CD14-positive monocyte (primary cell): Measurements from ENCODE around the gene RCAN2. TPM values are rescaled to one million over a fixed set of nuclear protein-coding genes. Genes with fewer than 3 reads are reported as not detected.

Source experiments
- DNase-seq, 3 donors: peaks; one replicate each; pipeline ENCODE4 v3.0.0-alpha.2; 2011 to 2022
- H2AFZ ChIP-seq: 2 replicates; pipeline ENCODE4 v1.6.0; 2012; ENCODE audit warnings: mild to moderate bottlenecking, low read depth, low read length, inconsistent platforms; ENCODE audit not compliant: insufficient read depth, poor library complexity, severe bottlenecking
- H3K27ac ChIP-seq, 2 donors: 1 replicate in 1 of 2; 2 replicates in 1 of 2; pipeline ENCODE4 v1.5.1; 2012 to 2013; ENCODE audit warnings: low read length in 2 of 2, control low read depth in 1 of 2, inconsistent platforms in 1 of 2, low read depth in 1 of 2, mild to moderate bottlenecking in 1 of 2
- H3K27me3 ChIP-seq, 2 donors: one replicate each; pipeline versions ENCODE4 v1.6.0 to v1.6.1; 2011 to 2013; ENCODE audit warnings: low read length in 2 of 2; ENCODE audit not compliant: control insufficient read depth in 2 of 2, insufficient read depth in 2 of 2
- H3K36me3 ChIP-seq, 2 donors: replicated peaks in 1 of 2; 1 replicate in 1 of 2; 2 replicates in 1 of 2; pipeline versions ENCODE4 v1.5.1 to v1.6.1; 2012 to 2013; ENCODE audit warnings: low read length in 2 of 2, control low read depth in 1 of 2, inconsistent platforms in 1 of 2, mild to moderate bottlenecking in 1 of 2; ENCODE audit not compliant: insufficient read depth in 2 of 2, control insufficient read depth in 1 of 2
- H3K4me1 ChIP-seq, 2 donors: 1 replicate in 1 of 2; 2 replicates in 1 of 2; pipeline versions ENCODE4 v1.5.1 to v1.6.1; 2012 to 2013; ENCODE audit warnings: low read length in 2 of 2, control low read depth in 1 of 2, inconsistent platforms in 1 of 2, mild to moderate bottlenecking in 1 of 2, moderate library complexity in 1 of 2; ENCODE audit not compliant: insufficient read depth in 2 of 2, control insufficient read depth in 1 of 2
- H3K4me2 ChIP-seq: replicated peaks from 2 replicates; pipeline ENCODE3; 2012; ENCODE audit warnings: low read length, moderate library complexity, mild to moderate bottlenecking; ENCODE audit not compliant: poor library complexity, severe bottlenecking; ENCODE audit errors: extremely low read depth
- H3K4me3 ChIP-seq, 3 experiments: fragments of 200-600 bp in 1 of 3; sonication (generic) in 1 of 3; replicated peaks in 1 of 3; 1 replicate in 2 of 3; 2 replicates in 1 of 3; pipeline ENCODE4 v1.5.1; 2011 to 2013; ENCODE audit warnings: low read length in 3 of 3, mild to moderate bottlenecking in 3 of 3, control low read depth in 2 of 3, low read depth in 2 of 3, inconsistent platforms in 1 of 3, moderate library complexity in 1 of 3
- H3K79me2 ChIP-seq: 2 replicates; pipeline ENCODE4 v1.6.0; 2012; ENCODE audit warnings: mild to moderate bottlenecking, control low read depth, inconsistent platforms, low read length, moderate library complexity; ENCODE audit not compliant: insufficient read depth
- H3K9ac ChIP-seq: 2 replicates; pipeline ENCODE4 v1.6.0; 2017; ENCODE audit warnings: low read length, mild to moderate bottlenecking; ENCODE audit not compliant: insufficient read depth, poor library complexity, severe bottlenecking
- H3K9me3 ChIP-seq, 2 donors: replicated peaks in 1 of 2; 1 replicate in 1 of 2; 2 replicates in 1 of 2; pipeline versions ENCODE4 v1.5.1 to v1.6.1; 2012 to 2013; ENCODE audit warnings: low read length in 2 of 2, control low read depth in 1 of 2; ENCODE audit not compliant: control insufficient read depth in 1 of 2, insufficient read depth in 1 of 2
- H4K20me1 ChIP-seq: 2 replicates; pipeline ENCODE4 v1.6.0; 2012; ENCODE audit warnings: mild to moderate bottlenecking, low read length, control low read depth, moderate library complexity; ENCODE audit not compliant: insufficient read depth
- H3K27ac Mint-ChIP-seq, 7 donors: one replicate each; pipeline ENCODE4 v1.8.0; 2020; ENCODE audit warnings: mild to moderate bottlenecking in 7 of 7, mixed read lengths in 7 of 7, moderate library complexity in 6 of 7, inconsistent platforms in 2 of 7
- H3K27me3 Mint-ChIP-seq, 3 donors: one replicate each; pipeline ENCODE4 v1.8.0; 2021 to 2022; ENCODE audit warnings: low read depth in 3 of 3, mild to moderate bottlenecking in 3 of 3, mixed read lengths in 3 of 3, moderate library complexity in 3 of 3, inconsistent platforms in 1 of 3
- H3K36me3 Mint-ChIP-seq, 2 donors: one replicate each; pipeline ENCODE4 v1.8.0; 2020; ENCODE audit warnings: mixed read lengths in 2 of 2, inconsistent platforms in 1 of 2, mild to moderate bottlenecking in 1 of 2
- H3K4me1 Mint-ChIP-seq: one replicate; pipeline ENCODE4 v1.8.0; 2020; ENCODE audit warnings: mild to moderate bottlenecking, mixed read lengths
- H3K4me3 Mint-ChIP-seq, 2 donors: one replicate each; pipeline ENCODE4 v1.8.0; 2020; ENCODE audit warnings: mild to moderate bottlenecking in 2 of 2, mixed read lengths in 2 of 2, moderate library complexity in 1 of 2
- H3K9me3 Mint-ChIP-seq, 7 donors: one replicate each; pipeline ENCODE4 v1.8.0; 2020 to 2022; ENCODE audit warnings: mixed read lengths in 7 of 7, mild to moderate bottlenecking in 6 of 7, moderate library complexity in 6 of 7, inconsistent platforms in 2 of 7
- CTCF ChIP-seq: fragments of 200-600 bp; IDR thresholded peaks from one replicate; pipeline ENCODE4 v1.8.0; 2022; ENCODE audit warnings: antibody characterized with exemption, mild to moderate bottlenecking
- WGBS: methylation state at CpG from one replicate; pipeline ENCODE4 v1.1.5; 2013; ENCODE audit warnings: missing lambda C conversion rate; ENCODE audit not compliant: insufficient coverage; 5-methylcytosine and 5-hydroxymethylcytosine counted together
- intact Hi-C, 2 donors: fragments of 100-400 bp; cut with micrococcal nuclease; formaldehyde crosslinking; loops; one replicate each; pipeline versions ENCODE4 v1.15.0 to v1.15.1; 2023
- polyA plus RNA-seq, 3 donors: library from polyadenylated mRNA; depleted of rRNA in 1 of 3; unstranded in 2 of 3; stranded (reverse) in 1 of 3; fragments of 300-500 nt in 2 of 3; fragments of >200 nt in 1 of 3; fragmentation: Illumina TruSeq in 2 of 3; gene quantifications; 1 replicate in 2 of 3; 2 replicates in 1 of 3; pipeline ENCODE4 v1.2.3, GENCODE V29; 2012 to 2021

The RCAN2 gene
- polyA plus RNA-seq, 3 donors, result not detected

GRCh38 chr6:46302816-46303215 lies 188.4 kb downstream of the RCAN2 start:
- no peak overlapping the region for H3K4me2 ChIP-seq
- H3K9ac ChIP-seq, result no peak overlapping the region
- H4K20me1 ChIP-seq, result no peaks in the 10 kb centered on the region
- H3K4me1 ChIP-seq, result no peaks in the 10 kb centered on the region
- Mint-ChIP-seq H3K4me3 (no peak overlapping the region), H3K4me1 (no peaks in the 10 kb centered on the region), H3K27ac (no peak overlapping the region), H3K9me3 (peaks cover 0 to 6% (median 3%) of the 10 kb centered on the region in 7 donors), H3K36me3 (no peaks in the 10 kb centered on the region), H3K27me3 (peaks cover 0 to 7% (median 4%) of the 10 kb centered on the region in 3 donors)
- no peaks in the 10 kb centered on the region for H3K79me2 ChIP-seq
- no peaks in the 10 kb centered on the region for H3K27me3 ChIP-seq
- H3K27ac ChIP-seq, result no peak overlapping the region
- H3K9me3 ChIP-seq, result no peaks in the 10 kb centered on the region
- WGBS, result no CpG with 5 or more reads among the region's 1 CpG
- intact Hi-C loops, result no loop called here
- no peak overlapping the region for H2AFZ ChIP-seq
- H3K36me3 ChIP-seq, result no peaks in the 10 kb centered on the region
- no peak overlapping the region for H3K4me3 ChIP-seq
- DNase-seq, result no peak
- no peak for TF ChIP-seq CTCF

DNA sequence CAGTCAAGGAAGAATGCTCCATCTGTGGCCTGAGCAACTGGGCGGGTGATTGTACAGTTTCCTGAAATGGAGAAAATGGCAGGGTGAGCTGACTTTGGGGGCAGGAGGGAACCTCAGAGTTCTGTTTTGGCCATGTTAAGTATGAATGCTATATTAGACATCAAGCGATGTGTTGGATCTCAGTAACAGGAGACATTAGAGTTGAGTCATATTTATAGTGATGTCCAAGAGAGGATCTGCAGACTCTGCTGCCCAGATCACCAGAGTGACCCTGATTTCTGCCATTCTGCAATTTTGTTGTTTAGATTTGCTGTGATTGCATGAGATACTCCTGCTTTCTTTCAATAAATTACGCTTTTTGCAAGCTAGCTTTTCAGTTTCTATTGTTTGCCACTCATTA lies 189.1 kb downstream of the RCAN2 start:
- peaks cover 0 to 7% (median 4%) of the 10 kb centered on the region in 3 donors for H3K27me3 Mint-ChIP-seq
- no peaks in the 10 kb centered on the region for H3K4me1 Mint-ChIP-seq
- Histone ChIP-seq H3K36me3 (no peaks in the 10 kb centered on the region), H3K9ac (no peak overlapping the region), H4K20me1 (no peaks in the 10 kb centered on the region), H3K4me3 (no peak overlapping the region), H2AFZ (no peak overlapping the region), H3K4me2 (no peak overlapping the region), H3K27ac (no peak overlapping the region), H3K9me3 (no peaks in the 10 kb centered on the region), H3K4me1 (no peaks in the 10 kb centered on the region), H3K27me3 (no peaks in the 10 kb centered on the region), H3K79me2 (no peaks in the 10 kb centered on the region)
- H3K27ac Mint-ChIP-seq, result no peak overlapping the region
- peaks cover 0 to 6% (median 2%) of the 10 kb centered on the region in 7 donors for H3K9me3 Mint-ChIP-seq
- DNase-seq, result no peak
- no peaks in the 10 kb centered on the region for H3K36me3 Mint-ChIP-seq
- intact Hi-C loops, result no loop called here
- WGBS, result 90% methylated on average over 2 of the region's 3 CpGs
- H3K4me3 Mint-ChIP-seq, result no peak overlapping the region
- no peak for TF ChIP-seq CTCF
